HL-60 (cell line): ENCODE measurements around the gene FABP7.

Experiments
- DNase-seq, 2 experiments: peaks; one replicate each; pipeline ENCODE4 v3.0.0-alpha.2; 2010 to 2020; ENCODE audit warnings: low read depth in 1 of 2, low spot score in 1 of 2
- H3K27ac ChIP-seq: fragments of 250-450 bp; sonication (Bioruptor Pico); replicated peaks from 2 replicates; pipeline ENCODE4 v1.5.1; 2020; ENCODE audit warnings: mild to moderate bottlenecking, moderate library complexity
- H3K27me3 ChIP-seq: fragments of 250-450 bp; sonication (Bioruptor Pico); 2 replicates; pipeline ENCODE4 v1.5.1; 2021; ENCODE audit warnings: mild to moderate bottlenecking, moderate library complexity; ENCODE audit not compliant: insufficient read depth, poor library complexity, severe bottlenecking
- H3K4me3 ChIP-seq: replicated peaks from 2 replicates; pipeline ENCODE4 v1.5.1; 2011; ENCODE audit warnings: mild to moderate bottlenecking, control low read depth, low read length; ENCODE audit not compliant: insufficient read depth
- GABPA ChIP-seq: IDR thresholded peaks from 2 replicates; pipeline ENCODE4 v1.6.1; 2012; ENCODE audit warnings: low read depth
- POLR2AphosphoS5 ChIP-seq: IDR thresholded peaks from 2 replicates; pipeline ENCODE4 v1.6.1; 2012; ENCODE audit warnings: low read depth
- SPI1 ChIP-seq: IDR thresholded peaks from 2 replicates; pipeline ENCODE4 v1.6.1; 2012; ENCODE audit warnings: low read depth, mild to moderate bottlenecking, borderline replicate concordance
- TF ChIP-seq, protein P1 (sequence below): IDR thresholded peaks from one replicate; pipeline ENCODE4 v1.5.1; 2011; ENCODE audit warnings: low read length, control low read depth, inconsistent platforms; ENCODE audit not compliant: insufficient read depth
- TF ChIP-seq, protein P2 (sequence below): IDR thresholded peaks from 2 replicates; pipeline ENCODE4 v1.6.1; 2012; ENCODE audit warnings: low read depth; ENCODE audit not compliant: insufficient replicate concordance

Gene FABP7

DNA sequence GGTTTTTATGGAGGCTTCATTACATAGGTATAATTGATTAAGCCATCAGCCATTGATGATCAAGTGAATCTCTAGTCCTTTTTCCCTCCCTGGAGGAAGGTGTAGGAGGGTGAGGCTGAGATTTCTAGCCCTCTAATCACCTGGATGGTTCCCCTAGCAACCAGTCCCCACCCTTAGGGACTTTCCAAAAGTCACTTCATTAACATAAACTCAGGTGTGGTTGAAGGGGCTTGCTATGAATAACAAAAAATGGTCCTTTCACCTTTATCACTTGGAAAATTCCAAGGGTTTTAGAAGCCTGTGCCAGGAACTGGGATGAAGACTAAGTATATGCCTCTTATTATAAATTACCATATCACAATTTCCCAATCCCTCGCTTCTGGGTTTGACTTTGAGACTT lies 49.9 kb downstream of the FABP7 start:
- peaks cover 2% of the 10 kb centered on the region for H3K27me3 ChIP-seq

DNA sequence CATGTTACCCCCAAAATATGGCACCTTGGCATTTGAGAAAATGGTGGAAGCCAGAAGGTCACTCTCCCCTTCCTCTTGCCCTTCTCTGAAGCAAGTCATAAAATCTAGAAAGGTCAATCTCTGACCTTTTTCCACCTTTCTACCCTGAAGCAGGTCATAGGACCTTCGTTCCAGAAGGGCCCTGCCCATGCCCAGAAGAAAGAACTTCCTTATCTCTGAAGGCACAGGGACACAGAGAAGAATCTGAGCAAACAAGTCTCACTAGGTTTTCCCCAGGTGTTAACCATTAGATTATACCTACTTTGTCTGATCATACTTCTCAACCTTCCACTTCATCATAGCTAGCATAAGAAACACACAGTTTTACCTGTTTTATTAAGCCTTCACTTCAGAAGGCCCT lies 52.0 kb downstream of the FABP7 start:
- TF ChIP-seq, protein P1, sequence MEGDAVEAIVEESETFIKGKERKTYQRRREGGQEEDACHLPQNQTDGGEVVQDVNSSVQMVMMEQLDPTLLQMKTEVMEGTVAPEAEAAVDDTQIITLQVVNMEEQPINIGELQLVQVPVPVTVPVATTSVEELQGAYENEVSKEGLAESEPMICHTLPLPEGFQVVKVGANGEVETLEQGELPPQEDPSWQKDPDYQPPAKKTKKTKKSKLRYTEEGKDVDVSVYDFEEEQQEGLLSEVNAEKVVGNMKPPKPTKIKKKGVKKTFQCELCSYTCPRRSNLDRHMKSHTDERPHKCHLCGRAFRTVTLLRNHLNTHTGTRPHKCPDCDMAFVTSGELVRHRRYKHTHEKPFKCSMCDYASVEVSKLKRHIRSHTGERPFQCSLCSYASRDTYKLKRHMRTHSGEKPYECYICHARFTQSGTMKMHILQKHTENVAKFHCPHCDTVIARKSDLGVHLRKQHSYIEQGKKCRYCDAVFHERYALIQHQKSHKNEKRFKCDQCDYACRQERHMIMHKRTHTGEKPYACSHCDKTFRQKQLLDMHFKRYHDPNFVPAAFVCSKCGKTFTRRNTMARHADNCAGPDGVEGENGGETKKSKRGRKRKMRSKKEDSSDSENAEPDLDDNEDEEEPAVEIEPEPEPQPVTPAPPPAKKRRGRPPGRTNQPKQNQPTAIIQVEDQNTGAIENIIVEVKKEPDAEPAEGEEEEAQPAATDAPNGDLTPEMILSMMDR: no peak
- TF ChIP-seq POLR2AphosphoS5 (no peak), GABPA (no peak), SPI1 (no peak)
- TF ChIP-seq, protein P2, sequence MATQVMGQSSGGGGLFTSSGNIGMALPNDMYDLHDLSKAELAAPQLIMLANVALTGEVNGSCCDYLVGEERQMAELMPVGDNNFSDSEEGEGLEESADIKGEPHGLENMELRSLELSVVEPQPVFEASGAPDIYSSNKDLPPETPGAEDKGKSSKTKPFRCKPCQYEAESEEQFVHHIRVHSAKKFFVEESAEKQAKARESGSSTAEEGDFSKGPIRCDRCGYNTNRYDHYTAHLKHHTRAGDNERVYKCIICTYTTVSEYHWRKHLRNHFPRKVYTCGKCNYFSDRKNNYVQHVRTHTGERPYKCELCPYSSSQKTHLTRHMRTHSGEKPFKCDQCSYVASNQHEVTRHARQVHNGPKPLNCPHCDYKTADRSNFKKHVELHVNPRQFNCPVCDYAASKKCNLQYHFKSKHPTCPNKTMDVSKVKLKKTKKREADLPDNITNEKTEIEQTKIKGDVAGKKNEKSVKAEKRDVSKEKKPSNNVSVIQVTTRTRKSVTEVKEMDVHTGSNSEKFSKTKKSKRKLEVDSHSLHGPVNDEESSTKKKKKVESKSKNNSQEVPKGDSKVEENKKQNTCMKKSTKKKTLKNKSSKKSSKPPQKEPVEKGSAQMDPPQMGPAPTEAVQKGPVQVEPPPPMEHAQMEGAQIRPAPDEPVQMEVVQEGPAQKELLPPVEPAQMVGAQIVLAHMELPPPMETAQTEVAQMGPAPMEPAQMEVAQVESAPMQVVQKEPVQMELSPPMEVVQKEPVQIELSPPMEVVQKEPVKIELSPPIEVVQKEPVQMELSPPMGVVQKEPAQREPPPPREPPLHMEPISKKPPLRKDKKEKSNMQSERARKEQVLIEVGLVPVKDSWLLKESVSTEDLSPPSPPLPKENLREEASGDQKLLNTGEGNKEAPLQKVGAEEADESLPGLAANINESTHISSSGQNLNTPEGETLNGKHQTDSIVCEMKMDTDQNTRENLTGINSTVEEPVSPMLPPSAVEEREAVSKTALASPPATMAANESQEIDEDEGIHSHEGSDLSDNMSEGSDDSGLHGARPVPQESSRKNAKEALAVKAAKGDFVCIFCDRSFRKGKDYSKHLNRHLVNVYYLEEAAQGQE: no peak
- H3K27me3 ChIP-seq: peaks cover 2% of the 10 kb centered on the region
- H3K27ac ChIP-seq: no peak overlapping the region
- DNase-seq: no peak
- H3K4me3 ChIP-seq: no peak overlapping the region

More for the DNA sequence above, 49.9 kb downstream of the FABP7 start:
- TF ChIP-seq, protein P1: no peak
- TF ChIP-seq, protein P2: no peak
- no peak for TF ChIP-seq GABPA
- TF ChIP-seq POLR2AphosphoS5: no peak
- TF ChIP-seq SPI1: no peak
- H3K27ac ChIP-seq: no peak overlapping the region
- no peak for DNase-seq
- H3K4me3 ChIP-seq: no peak overlapping the region

DNA sequence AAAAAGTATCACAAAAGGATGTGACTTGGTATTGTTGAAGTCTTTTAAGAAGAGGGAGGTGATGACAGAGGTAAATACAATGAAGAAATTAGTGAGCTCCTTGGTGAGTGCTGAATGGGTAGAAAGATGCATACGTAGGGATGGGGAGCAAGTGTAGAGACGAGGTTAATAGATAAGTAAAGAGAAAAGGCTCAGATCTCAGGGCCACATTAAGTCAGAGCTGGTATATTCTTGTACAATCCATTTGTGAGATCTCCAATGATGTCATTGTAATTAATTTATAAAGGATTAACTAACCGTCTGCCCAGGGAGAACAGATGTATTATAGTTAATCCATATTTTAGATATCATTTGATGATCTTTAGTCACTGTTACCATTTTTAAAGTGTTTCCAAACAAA lies 52.9 kb downstream of the FABP7 start:
- TF ChIP-seq GABPA (no peak), POLR2AphosphoS5 (no peak), SPI1 (no peak)
- TF ChIP-seq, protein P1: no peak
- TF ChIP-seq, protein P2: no peak
- no peak overlapping the region for H3K27ac ChIP-seq
- peaks cover 2% of the 10 kb centered on the region for H3K27me3 ChIP-seq

More for the DNA sequence above, 52.9 kb downstream of the FABP7 start:
- H3K4me3 ChIP-seq: no peak overlapping the region
- no peak for DNase-seq
